Psoas muscle (tissue), 8 donors: ENCODE results near the gene KIAA1671. TPM values are rescaled to one million over a fixed set of nuclear protein-coding genes. Genes with fewer than 3 reads are reported as not detected.

Source experiments
- ATAC-seq, 4 donors: fragments of 200-7000 bp; cut with Tn5 transposase; one replicate each; pipeline ENCODE4 v1.9.1; 2020; ENCODE audit warnings: moderate library complexity in 3 of 4, mild to moderate bottlenecking in 2 of 4
- DNase-seq, 2 donors: peaks; one replicate each; pipeline ENCODE4 v3.0.0-alpha.2; 2020
- H3K27ac ChIP-seq: fragments of 200-600 bp; one replicate; pipeline ENCODE4 v1.8.0; 2022
- H3K27me3 ChIP-seq, 3 donors: fragments of 200-600 bp in 1 of 3; one replicate each; pipeline versions ENCODE4 v1.6.1 to v1.8.0; 2013 to 2022; ENCODE audit warnings: low read length in 2 of 3, mild to moderate bottlenecking in 2 of 3, moderate library complexity in 1 of 3; ENCODE audit not compliant: insufficient read depth in 3 of 3
- H3K36me3 ChIP-seq, 2 donors: fragments of 200-600 bp in 1 of 2; one replicate each; pipeline versions ENCODE4 v1.6.1 to v1.8.0; 2013 to 2022; ENCODE audit warnings: low read depth in 1 of 2, mild to moderate bottlenecking in 1 of 2, moderate library complexity in 1 of 2; ENCODE audit not compliant: insufficient read depth in 1 of 2
- H3K4me1 ChIP-seq: fragments of 200-600 bp; one replicate; pipeline ENCODE4 v1.8.0; 2022
- H3K4me3 ChIP-seq: fragments of 200-600 bp; one replicate; pipeline ENCODE4 v1.8.0; 2022; ENCODE audit warnings: mild to moderate bottlenecking
- H3K9me3 ChIP-seq: fragments of 200-600 bp; one replicate; pipeline ENCODE4 v1.8.0; 2022
- CTCF ChIP-seq: fragments of 200-600 bp; IDR thresholded peaks from one replicate; pipeline ENCODE4 v1.8.0; 2022; ENCODE audit warnings: antibody characterized with exemption
- WGBS, 3 donors: extraction: QIAGEN DNeasy Blood & Tissue Kit; methylation state at CpG; one replicate each; pipeline versions ENCODE4 v1.1.6 to v1.1.7; 2013; 5-methylcytosine and 5-hydroxymethylcytosine counted together
- intact Hi-C, 2 donors: fragments of 100-400 bp; cut with DNase I; formaldehyde crosslinking; loops; one replicate each; pipeline versions ENCODE4 v1.11.0 to v1.14.2; 2022
- polyA plus RNA-seq, 3 donors: library from polyadenylated mRNA; stranded (reverse); fragments of 200-250 nt; gene quantifications; one replicate each; pipeline ENCODE4 v1.2.3, GENCODE V29; 2013
- total RNA-seq, 4 donors: library from RNA; stranded (reverse); fragmentation: NEBNext Ultra II Directional in 2 of 4; extraction: Animal tissue kit (Norgen Biotek cat#: 25700) in 2 of 4; gene quantifications; one replicate each; pipeline versions ENCODE4 v1.2.1 to v1.2.4, GENCODE V29; 2021 to 2023
- donor health status: healthy with polysubstance abuse.
- donor health status: DM: no; HTN: no; CAD: no; lungs with moderate emphysema.
- donor health status: Bipolar disorder and iron deficiency.
- donor health status: healthy.
- donor health status: DM: yes; HTN: yes; CAD: no.
- donor health status: DM: no; HTN: no; CAD: no.
- donor health status: DM: no; HTN: no; CAD: no.
- donor health status: DM: yes; HTN: yes; CAD: no.

Gene KIAA1671
- total and polyA plus RNA-seq, 7 donors = 1.9 to 56.9 (median 15.8) TPM

DNA sequence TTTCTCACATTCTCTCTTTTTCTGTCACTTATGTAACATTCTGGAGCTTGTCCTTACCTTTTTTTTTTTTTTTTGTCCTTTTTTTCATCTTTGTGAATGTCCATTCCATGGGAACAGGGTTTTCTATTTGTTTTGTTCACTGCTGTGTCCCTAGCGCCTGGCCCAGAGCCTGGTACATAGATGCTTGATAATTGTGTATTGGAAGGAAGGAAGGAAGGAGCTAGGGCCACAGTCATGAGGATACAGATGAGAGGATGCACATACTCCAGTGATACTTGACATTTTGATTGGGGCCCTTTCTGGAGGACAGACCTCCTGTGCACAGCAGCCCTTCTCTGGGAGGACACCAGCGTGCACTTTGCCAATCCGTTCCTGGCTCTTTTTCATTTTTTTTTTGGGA, 68.9 kb downstream of the KIAA1671 start:
- H3K4me3 ChIP-seq = no peak overlapping the region
- WGBS, 3 donors = 48 to 60% (median 53%) methylated on average over 3 of the region's 3 CpGs
- H3K9me3 ChIP-seq = no peaks in the 10 kb centered on the region
- H3K36me3 ChIP-seq = no peaks in the 10 kb centered on the region
- H3K27me3 ChIP-seq = peaks cover 0 to 9% (median 2%) of the 10 kb centered on the region in 3 donors
- H3K27ac ChIP-seq = no peak overlapping the region
- DNase-seq (no peak), ATAC-seq (no peak)
- no peak for TF ChIP-seq CTCF
- intact Hi-C loops = loop anchor here in 1 of 2 donors (5.0 kb wide), 1 partner anchor 34 kb away; no protein-coding TSS in a partner anchor
- H3K4me1 ChIP-seq = peaks cover under 1% of the 10 kb centered on the region

GRCh38 chr22:25021976-25022711, 69.6 kb downstream of the KIAA1671 start:
- no peak for ATAC-seq
- 43 to 52% (median 44%) methylated on average over 11 of the region's 11 CpGs for WGBS, 3 donors
- H3K4me3 ChIP-seq = no peak overlapping the region
- intact Hi-C loops = loop anchor here in 1 of 2 donors (5.0 kb wide), 1 partner anchor 35 kb away; no protein-coding TSS in a partner anchor
- H3K27ac ChIP-seq = no peak overlapping the region
- H3K4me1 ChIP-seq = peaks cover 5% of the 10 kb centered on the region
- no peak for DNase-seq
- peaks cover 0 to 9% (median 2%) of the 10 kb centered on the region in 3 donors for H3K27me3 ChIP-seq
- H3K9me3 ChIP-seq = no peaks in the 10 kb centered on the region
- no peak for TF ChIP-seq CTCF
- no peaks in the 10 kb centered on the region for H3K36me3 ChIP-seq

- TF ChIP-seq CTCF = no peak
- H3K27ac ChIP-seq = no peak overlapping the region
Observed at GRCh38 chr22:25023879-25024278, 71.4 kb downstream of the KIAA1671 start.

DNA sequence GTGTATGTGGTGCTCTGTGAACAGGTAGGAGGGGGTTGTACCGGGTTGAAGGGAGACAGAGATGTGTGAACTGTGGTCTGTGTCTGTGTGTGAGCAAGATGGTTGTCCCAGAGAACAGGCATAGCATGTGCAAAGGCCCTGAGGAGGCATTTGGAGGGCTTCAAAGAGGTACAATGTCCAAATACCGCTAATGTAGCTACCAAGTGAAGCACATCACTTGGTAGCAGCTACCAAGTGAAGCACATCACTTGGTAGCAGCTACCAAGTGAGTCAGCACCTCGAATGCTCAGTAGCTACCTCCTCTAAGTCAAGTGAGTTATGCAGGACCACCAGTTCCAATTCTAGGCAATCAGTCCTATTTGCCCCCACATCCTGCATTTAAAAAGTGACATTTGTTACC, 72.4 kb downstream of the KIAA1671 start:
- WGBS, 3 donors = 85 to 94% (median 89%) methylated on average over 3 of the region's 3 CpGs
- peaks cover 5% of the 10 kb centered on the region for H3K4me1 ChIP-seq
- H3K27me3 ChIP-seq = peaks cover 0 to 9% (median 2%) of the 10 kb centered on the region in 3 donors
- DNase-seq = no peak
- no peaks in the 10 kb centered on the region for H3K36me3 ChIP-seq
- intact Hi-C loops = loop anchor here (5.0 kb wide), 2 partner anchors 38 to 73 kb away; partner anchors contain the start of gene KIAA1671 (in 1 of the 2)
- no peaks in the 10 kb centered on the region for H3K9me3 ChIP-seq
- no peak for ATAC-seq
- no peak overlapping the region for H3K27ac ChIP-seq
- H3K4me3 ChIP-seq = no peak overlapping the region
- no peak for TF ChIP-seq CTCF

More at GRCh38 chr22:25023879-25024278, 71.4 kb downstream of the KIAA1671 start:
- WGBS, 3 donors = 72 to 92% (median 84%) methylated on average over 3 of the region's 3 CpGs
- ATAC-seq (no peak), DNase-seq (no peak)
- H3K36me3 ChIP-seq = no peaks in the 10 kb centered on the region
- no peak overlapping the region for H3K4me3 ChIP-seq
- H3K27me3 ChIP-seq = peaks cover 0 to 9% (median 2%) of the 10 kb centered on the region in 3 donors
- H3K4me1 ChIP-seq = peaks cover 5% of the 10 kb centered on the region
- intact Hi-C loops = loop anchor here in 1 of 2 donors (5.0 kb wide), 1 partner anchor 37 kb away; no protein-coding TSS in a partner anchor
- no peaks in the 10 kb centered on the region for H3K9me3 ChIP-seq
